GM12891 (cell line): ENCODE measurements around the gene CCM2.

Source experiments
- POLR2A ChIP-seq: IDR thresholded peaks from 2 replicates; pipeline ENCODE4 v1.6.1; 2011; ENCODE audit warnings: low read depth, low read length, control low read depth
- POLR2AphosphoS5 ChIP-seq: IDR thresholded peaks from 2 replicates; pipeline ENCODE4 v1.6.1; 2011; ENCODE audit warnings: low read depth, low read length, control low read depth

- TF ChIP-seq POLR2A, result no peak
- TF ChIP-seq POLR2AphosphoS5, result no peak
Measured at GRCh38 chr7:45102785-45103712, 103.0 kb downstream of the CCM2 start.
